Spleen (tissue), 11 donors: ENCODE results near the gene PRKCB. TPM values are rescaled to one million over a fixed set of nuclear protein-coding genes. Genes with fewer than 3 reads are reported as not detected.

Source experiments
- DNase-seq: peaks from one replicate; pipeline ENCODE4 v3.0.0-alpha.2; 2020
- H3K27ac ChIP-seq, 8 donors: fragments of 200-600 bp; sonication (generic) in 7 of 8; 1 replicate in 4 of 8; 2 replicates in 4 of 8; pipeline versions ENCODE4 v1.5.0 to v1.8.0; 2016 to 2021; ENCODE audit warnings: inconsistent platforms in 4 of 8, mild to moderate bottlenecking in 4 of 8, moderate library complexity in 1 of 8
- H3K27me3 ChIP-seq, 7 donors: fragments of 200-600 bp; sonication (generic) in 6 of 7; replicated peaks in 1 of 7; 1 replicate in 4 of 7; 2 replicates in 3 of 7; pipeline versions ENCODE4 v1.5.0 to v1.8.0; 2016 to 2021; ENCODE audit warnings: inconsistent platforms in 3 of 7, mild to moderate bottlenecking in 1 of 7
- H3K36me3 ChIP-seq, 6 donors: fragments of 200-600 bp; sonication (generic) in 5 of 6; 1 replicate in 4 of 6; 2 replicates in 2 of 6; pipeline versions ENCODE4 v1.5.0 to v1.8.0; 2016 to 2021; ENCODE audit warnings: inconsistent platforms in 2 of 6
- H3K4me1 ChIP-seq, 6 donors: fragments of 200-600 bp; sonication (generic) in 5 of 6; 1 replicate in 3 of 6; 2 replicates in 3 of 6; pipeline versions ENCODE4 v1.5.0 to v1.8.0; 2016 to 2021; ENCODE audit warnings: inconsistent platforms in 3 of 6
- H3K4me3 ChIP-seq, 8 donors: fragments of 200-600 bp; sonication (generic) in 7 of 8; 1 replicate in 4 of 8; 2 replicates in 4 of 8; pipeline versions ENCODE4 v1.5.0 to v1.8.0; 2016 to 2021; ENCODE audit warnings: inconsistent platforms in 4 of 8, mild to moderate bottlenecking in 4 of 8, moderate library complexity in 2 of 8
- H3K9me3 ChIP-seq, 8 donors: fragments of 200-600 bp; sonication (generic) in 7 of 8; 1 replicate in 4 of 8; 2 replicates in 4 of 8; pipeline versions ENCODE4 v1.5.0 to v1.8.0; 2016 to 2021; ENCODE audit warnings: inconsistent platforms in 4 of 8
- POLR2A ChIP-seq, 3 donors: fragments of 450-650 bp; IDR thresholded peaks; one replicate each; pipeline ENCODE4 v1.5.1; 2017; ENCODE audit warnings: antibody characterized with exemption in 3 of 3, mild to moderate bottlenecking in 1 of 3
- POLR2AphosphoS5 ChIP-seq, 3 donors: sonication (generic); formaldehyde crosslinking; IDR thresholded peaks; one replicate each; pipeline ENCODE4 v1.5.1; 2017; ENCODE audit warnings: antibody characterized with exemption in 3 of 3
- WGBS, 5 donors: extraction: QIAGEN DNeasy Blood & Tissue Kit in 3 of 5; methylation state at CpG; one replicate each; pipeline versions ENCODE4 v1.1.5 to v1.1.7; 2013 to 2018; 5-methylcytosine and 5-hydroxymethylcytosine counted together
- intact Hi-C: fragments of 100-400 bp; cut with DNase I; formaldehyde crosslinking; loops from one replicate; pipeline ENCODE4 v1.15.0; 2023; ENCODE audit warnings: low total_unique reads
- polyA plus RNA-seq, 3 donors: library from polyadenylated mRNA; stranded (reverse); fragments of 200-250 nt; gene quantifications; one replicate each; pipeline ENCODE4 v1.2.1, GENCODE V29; 2013
- total RNA-seq, 7 donors: library from RNA; depleted of rRNA in 3 of 7; stranded (reverse); fragments of >200 nt in 3 of 7; fragmentation: NEBNext Ultra II Directional in 4 of 7; extraction: Animal tissue kit (Norgen Biotek cat#: 25700) in 4 of 7; gene quantifications; one replicate each; pipeline versions ENCODE4 v1.1.0 to v1.2.1, GENCODE V29; 2016 to 2021
- TF ChIP-seq, protein P1 (sequence below), 11 experiments: fragments of 200-600 bp in 7 of 11; fragments of 450-650 bp in 4 of 11; sonication (generic) in 4 of 11; IDR thresholded peaks in 8 of 11; conservative IDR thresholded peaks in 3 of 11; 1 replicate in 7 of 11; 2 replicates in 4 of 11; pipeline versions ENCODE4 v1.4.0 to v1.8.0; 2016 to 2021; ENCODE audit warnings: antibody characterized with exemption in 11 of 11, inconsistent platforms in 4 of 11, mild to moderate bottlenecking in 1 of 11
- donor health status: healthy with polysubstance abuse.
- donor health status: DM: no; HTN: no; CAD: no; lungs with moderate emphysema.
- donor health status: DM: no; HTN: no; CAD: no.
- donor health status: Bipolar disorder and iron deficiency.
- donor health status: healthy.
- donor health status: DM: no; HTN: no; CAD: no.
- donor health status: DM: yes; HTN: yes; CAD: no.

The PRKCB gene
- total and polyA plus RNA-seq, 10 donors: 33.8 to 284 (median 182) TPM

DNA sequence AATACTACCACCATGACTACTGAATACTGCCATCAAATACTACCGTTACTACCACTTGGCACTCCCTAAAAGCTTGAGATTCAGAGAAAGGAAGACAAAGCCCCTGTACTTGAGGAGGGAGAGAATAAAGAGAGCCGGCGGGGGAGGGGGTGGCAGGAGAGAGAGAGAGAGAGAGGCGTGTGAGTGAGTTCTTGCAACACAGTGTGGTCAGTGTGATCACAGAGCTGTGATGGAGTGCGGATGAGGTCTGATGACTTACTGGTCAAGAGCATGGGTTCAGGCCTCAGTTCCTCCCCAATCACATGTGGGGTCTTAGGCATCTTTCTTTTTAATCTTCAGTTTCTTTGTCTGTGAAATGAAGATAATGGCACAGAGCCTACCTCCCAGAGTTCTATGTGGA, 19.2 kb downstream of the PRKCB start:
- TF ChIP-seq POLR2AphosphoS5 (IDR thresholded peaks at IDR 0.05): peak in 1 of 3 donors; percentile 62
- TF ChIP-seq POLR2A (IDR thresholded peaks at IDR 0.05): no peak
- Histone ChIP-seq H3K4me1 (peaks cover 45 to 100% (median 93%) of the 10 kb centered on the region in 6 donors), H3K9me3 (peaks cover 0 to 3% (median 0%) of the 10 kb centered on the region in 8 donors), H3K4me3 (peak overlapping the region in 1 of 8 donors; percentile 4), H3K36me3 (no peaks in the 10 kb centered on the region), H3K27ac (peak overlapping the region in 6 of 8 donors; percentile 61 to 88 (median 80)), H3K27me3 (no peaks in the 10 kb centered on the region)
- DNase-seq: peak; percentile 78
- intact Hi-C loops: no loop called here
- WGBS, 5 donors: 46 to 75% (median 62%) methylated on average over 5 of the region's 5 CpGs

DNA sequence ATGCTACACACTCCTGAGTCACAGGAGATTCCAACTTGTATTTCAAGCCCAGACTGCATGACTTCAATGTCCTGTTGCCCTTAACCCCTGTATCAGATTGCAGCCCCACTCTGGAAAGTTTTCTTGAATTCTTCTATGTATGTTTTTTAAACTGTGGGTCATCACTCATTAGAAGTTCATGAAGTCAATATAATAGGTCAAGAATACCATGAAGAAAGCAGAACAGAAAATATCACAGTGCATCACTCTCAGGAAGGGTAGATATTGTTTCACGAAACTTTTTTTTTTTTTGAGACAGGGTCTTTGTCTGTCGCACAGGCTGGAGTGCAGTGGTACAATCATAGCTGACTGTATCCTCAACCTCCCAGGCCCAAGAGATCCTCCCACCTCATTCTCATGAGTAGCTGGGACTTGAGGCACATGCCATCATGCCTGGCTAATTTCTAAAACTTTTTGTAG, 20.5 kb downstream of the PRKCB start:
- WGBS, 5 donors: 43 to 67% (median 62%) methylated on average over 2 of the region's 2 CpGs
- Histone ChIP-seq H3K27ac (peak overlapping the region in 6 of 8 donors; percentile 61 to 88 (median 80)), H3K27me3 (no peaks in the 10 kb centered on the region), H3K4me1 (peaks cover 51 to 100% (median 93%) of the 10 kb centered on the region in 6 donors), H3K36me3 (no peaks in the 10 kb centered on the region), H3K4me3 (peak overlapping the region in 1 of 8 donors; percentile 4), H3K9me3 (peaks cover 0 to 2% (median 0%) of the 10 kb centered on the region in 8 donors)
- TF ChIP-seq POLR2A (IDR thresholded peaks at IDR 0.05) (no peak), POLR2AphosphoS5 (IDR thresholded peaks at IDR 0.05) (no peak)
- TF ChIP-seq, protein P1, sequence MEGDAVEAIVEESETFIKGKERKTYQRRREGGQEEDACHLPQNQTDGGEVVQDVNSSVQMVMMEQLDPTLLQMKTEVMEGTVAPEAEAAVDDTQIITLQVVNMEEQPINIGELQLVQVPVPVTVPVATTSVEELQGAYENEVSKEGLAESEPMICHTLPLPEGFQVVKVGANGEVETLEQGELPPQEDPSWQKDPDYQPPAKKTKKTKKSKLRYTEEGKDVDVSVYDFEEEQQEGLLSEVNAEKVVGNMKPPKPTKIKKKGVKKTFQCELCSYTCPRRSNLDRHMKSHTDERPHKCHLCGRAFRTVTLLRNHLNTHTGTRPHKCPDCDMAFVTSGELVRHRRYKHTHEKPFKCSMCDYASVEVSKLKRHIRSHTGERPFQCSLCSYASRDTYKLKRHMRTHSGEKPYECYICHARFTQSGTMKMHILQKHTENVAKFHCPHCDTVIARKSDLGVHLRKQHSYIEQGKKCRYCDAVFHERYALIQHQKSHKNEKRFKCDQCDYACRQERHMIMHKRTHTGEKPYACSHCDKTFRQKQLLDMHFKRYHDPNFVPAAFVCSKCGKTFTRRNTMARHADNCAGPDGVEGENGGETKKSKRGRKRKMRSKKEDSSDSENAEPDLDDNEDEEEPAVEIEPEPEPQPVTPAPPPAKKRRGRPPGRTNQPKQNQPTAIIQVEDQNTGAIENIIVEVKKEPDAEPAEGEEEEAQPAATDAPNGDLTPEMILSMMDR (IDR thresholded peaks at IDR 0.05 in 8 of 11, conservative IDR thresholded peaks at IDR 0.05 in 3 of 11): no peak
- intact Hi-C loops: no loop called here
- DNase-seq: no peak

DNA sequence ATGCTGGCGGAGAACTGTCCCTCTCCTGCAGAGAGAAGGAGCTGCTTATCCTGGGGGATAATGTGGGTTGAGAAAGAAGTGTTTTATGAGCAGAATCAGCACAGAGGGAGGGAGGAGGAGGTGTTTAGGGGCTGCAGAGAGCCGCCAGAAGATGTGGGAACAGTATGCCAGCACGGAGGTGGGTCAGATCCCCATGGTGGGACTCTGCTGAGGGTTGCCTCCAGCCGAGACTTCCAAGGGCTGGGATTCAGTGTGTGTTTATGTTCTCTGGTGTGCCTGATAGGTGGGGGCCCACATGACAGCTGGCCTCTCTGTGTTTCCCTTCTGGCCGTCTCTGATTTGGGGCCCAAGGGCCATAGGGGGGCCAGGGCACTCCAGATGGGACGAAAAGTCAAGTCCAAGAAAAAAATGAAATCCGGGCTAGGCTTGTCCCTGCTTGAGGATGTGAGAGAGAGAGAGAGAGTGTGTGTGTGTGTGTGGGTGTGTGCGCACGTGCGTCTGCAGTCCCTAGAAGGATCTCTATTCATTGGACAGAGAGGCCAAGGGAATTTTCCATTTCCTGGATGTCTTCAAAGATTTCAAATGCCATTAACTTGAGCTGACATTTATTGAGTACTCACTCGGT, 21.6 kb downstream of the PRKCB start:
- intact Hi-C loops: no loop called here

DNA sequence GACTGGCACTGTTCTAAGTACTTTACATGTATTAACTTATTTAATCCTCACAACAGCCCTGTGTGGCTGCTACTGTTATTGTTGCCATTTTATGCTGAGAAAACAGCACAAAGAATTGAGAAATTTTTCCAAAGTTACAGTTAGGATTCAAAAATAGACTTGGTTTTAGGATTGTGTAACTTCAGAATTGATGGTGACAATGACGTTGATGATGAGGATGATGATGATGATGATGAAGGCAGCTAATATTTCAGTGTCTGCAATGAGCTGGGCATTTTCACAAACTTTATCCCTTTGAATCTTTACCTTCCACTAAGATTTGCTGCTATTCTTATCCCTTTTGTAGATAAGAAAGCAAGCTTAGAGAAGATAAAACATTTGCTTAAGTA, 22.1 kb downstream of the PRKCB start:
- Histone ChIP-seq H3K27me3 (no peaks in the 10 kb centered on the region), H3K27ac (peak overlapping the region in 7 of 8 donors; percentile 0 to 88 (median 74)), H3K9me3 (no peaks in the 10 kb centered on the region), H3K4me3 (peak overlapping the region in 1 of 8 donors; percentile 30), H3K4me1 (peaks cover 61 to 100% (median 94%) of the 10 kb centered on the region in 6 donors), H3K36me3 (no peaks in the 10 kb centered on the region)
- DNase-seq: no peak
- no peak for TF ChIP-seq POLR2AphosphoS5 (IDR thresholded peaks at IDR 0.05)
- TF ChIP-seq, protein P1 (IDR thresholded peaks at IDR 0.05 in 8 of 11, conservative IDR thresholded peaks at IDR 0.05 in 3 of 11): no peak
- TF ChIP-seq POLR2A (IDR thresholded peaks at IDR 0.05): no peak
- intact Hi-C loops: no loop called here
- WGBS, 5 donors: 26 to 47% (median 30%) methylated on average over 1 of the region's 1 CpG

More for the DNA sequence above, 21.6 kb downstream of the PRKCB start:
- Histone ChIP-seq H3K27me3 (no peaks in the 10 kb centered on the region), H3K4me1 (peaks cover 57 to 100% (median 93%) of the 10 kb centered on the region in 6 donors), H3K9me3 (no peaks in the 10 kb centered on the region), H3K4me3 (peak overlapping the region in 1 of 8 donors; percentile 30), H3K27ac (peak overlapping the region in 7 of 8 donors; percentile 0 to 88 (median 74)), H3K36me3 (no peaks in the 10 kb centered on the region)
- peak in 1 of 3 donors; percentile 40 for TF ChIP-seq POLR2AphosphoS5 (IDR thresholded peaks at IDR 0.05)
- TF ChIP-seq, protein P1 (IDR thresholded peaks at IDR 0.05 in 8 of 11, conservative IDR thresholded peaks at IDR 0.05 in 3 of 11): no peak
- WGBS, 5 donors: 55 to 66% (median 60%) methylated on average over 11 of the region's 11 CpGs
- no peak for DNase-seq
